Measurements from ENCODE around the gene CEACAM5.
A peak's percentile ranks its signal among the peaks of the same experiment; 100 is the strongest.

CEACAM5 gene

GRCh38 chr19:41688687-41689086, 19.7 kb upstream of the CEACAM5 start:
- H3K4me2 ChIP-seq (ENCODE audit: insufficient read depth, low read length, poor library complexity, severe bottlenecking), result no peak overlapping the region
- no peak overlapping the region for H3K14ac ChIP-seq (ENCODE audit: low read length)
- no peak overlapping the region for H3K4ac ChIP-seq (ENCODE audit: low read length)
- H3K18ac ChIP-seq (ENCODE audit: low read length), result no peak overlapping the region
- no peak for DNase-seq (ENCODE audit: low spot score)
- no peak overlapping the region for H3K4me3 ChIP-seq (ENCODE audit: low read length in 2 of 2)
- no peak overlapping the region for H3K23ac ChIP-seq (ENCODE audit: low read depth, low read length, poor library complexity)
- H2BK12ac ChIP-seq (ENCODE audit: low read length), result no peak overlapping the region
- WGBS, 2 donors (ENCODE audit: extremely low coverage in 2 of 2, insufficient read length in 2 of 2, insufficient replicate concordance in 1 of 2), result no CpG with 5 or more reads among the region's 4 CpGs
- no peak overlapping the region for H4K91ac ChIP-seq (ENCODE audit: low read depth, low read length, poor library complexity)
- no peak overlapping the region for H2BK120ac ChIP-seq (ENCODE audit: low read depth, low read length)
- no peak overlapping the region for H3K27ac ChIP-seq (replicated peaks; ENCODE audit: low read length)
- H2AK5ac ChIP-seq (ENCODE audit: low read depth, low read length), result no peak overlapping the region
- H3K27me3 ChIP-seq (ENCODE audit: control insufficient read depth in 3 of 3, insufficient read depth in 3 of 3, low read depth in 1 of 3, low read length in 3 of 3), result peaks cover 0 to 19% (median 0%) of the 10 kb centered on the region in 3 experiments
- H3K9ac ChIP-seq (ENCODE audit: low read depth, low read length, poor library complexity), result no peak overlapping the region
- no peaks in the 10 kb centered on the region for H3K79me1 ChIP-seq (ENCODE audit: low read depth, low read length)
- H4K8ac ChIP-seq (ENCODE audit: low read depth, low read length), result no peak overlapping the region
- H2BK15ac ChIP-seq (ENCODE audit: low read length), result no peak overlapping the region
- H3K4me1 ChIP-seq (ENCODE audit: control insufficient read depth in 2 of 2, insufficient read depth in 1 of 2, low read depth in 1 of 2, low read length in 2 of 2), result no peaks in the 10 kb centered on the region
- H2BK5ac ChIP-seq (ENCODE audit: low read length), result no peak overlapping the region
- no peak overlapping the region for H2AFZ ChIP-seq (ENCODE audit: low read length)
- H3K36me3 ChIP-seq (replicated peaks in 1 of 2; ENCODE audit: control insufficient read depth in 2 of 2, insufficient read depth in 2 of 2, low read length in 2 of 2), result no peaks in the 10 kb centered on the region
- peaks cover 0 to 31% of the 10 kb centered on the region in 2 donors for H3K9me3 ChIP-seq (replicated peaks in 1 of 2; ENCODE audit: control insufficient read depth in 2 of 2, insufficient read depth in 1 of 2, low read depth in 1 of 2, low read length in 2 of 2)

- Histone ChIP-seq H3K27me3 (ENCODE audit: control insufficient read depth in 3 of 3, insufficient read depth in 3 of 3, low read depth in 1 of 3, low read length in 3 of 3) (peaks cover 0 to 5% (median 0%) of the 10 kb centered on the region in 3 experiments), H2BK120ac (ENCODE audit: low read depth, low read length) (no peak overlapping the region), H2BK5ac (ENCODE audit: low read length) (no peak overlapping the region), H3K18ac (ENCODE audit: low read length) (no peak overlapping the region), H3K4me3 (ENCODE audit: low read length in 2 of 2) (no peak overlapping the region), H2BK12ac (ENCODE audit: low read length) (no peak overlapping the region), H3K14ac (ENCODE audit: low read length) (no peak overlapping the region), H3K9ac (ENCODE audit: low read depth, low read length, poor library complexity) (no peak overlapping the region), H3K23ac (ENCODE audit: low read depth, low read length, poor library complexity) (no peak overlapping the region), H3K4ac (ENCODE audit: low read length) (no peak overlapping the region), H2AFZ (ENCODE audit: low read length) (no peak overlapping the region), H4K8ac (ENCODE audit: low read depth, low read length) (no peak overlapping the region), H3K4me1 (ENCODE audit: control insufficient read depth in 2 of 2, insufficient read depth in 1 of 2, low read depth in 1 of 2, low read length in 2 of 2) (no peaks in the 10 kb centered on the region), H3K4me2 (ENCODE audit: insufficient read depth, low read length, poor library complexity, severe bottlenecking) (no peak overlapping the region), H2AK5ac (ENCODE audit: low read depth, low read length) (no peak overlapping the region), H4K91ac (ENCODE audit: low read depth, low read length, poor library complexity) (no peak overlapping the region), H3K9me3 (replicated peaks in 1 of 2; ENCODE audit: control insufficient read depth in 2 of 2, insufficient read depth in 1 of 2, low read depth in 1 of 2, low read length in 2 of 2) (peaks cover 0 to 33% of the 10 kb centered on the region in 2 donors), H3K36me3 (replicated peaks in 1 of 2; ENCODE audit: control insufficient read depth in 2 of 2, insufficient read depth in 2 of 2, low read length in 2 of 2) (no peaks in the 10 kb centered on the region), H3K79me1 (ENCODE audit: low read depth, low read length) (no peaks in the 10 kb centered on the region), H3K27ac (replicated peaks; ENCODE audit: low read length) (no peak overlapping the region), H2BK15ac (ENCODE audit: low read length) (no peak overlapping the region)
- no peak for DNase-seq (ENCODE audit: low spot score)
- no CpG with 5 or more reads among the region's 4 CpGs for WGBS, 2 donors (ENCODE audit: extremely low coverage in 2 of 2, insufficient read length in 2 of 2, insufficient replicate concordance in 1 of 2)
Measured at GRCh38 chr19:41689993-41690800, 18.2 kb upstream of the CEACAM5 start.

- Histone ChIP-seq H2BK15ac (ENCODE audit: low read length) (no peak overlapping the region), H2BK5ac (ENCODE audit: low read length) (no peak overlapping the region), H3K18ac (ENCODE audit: low read length) (no peak overlapping the region), H4K8ac (ENCODE audit: low read depth, low read length) (no peak overlapping the region), H3K36me3 (replicated peaks in 1 of 2; ENCODE audit: control insufficient read depth in 2 of 2, insufficient read depth in 2 of 2, low read length in 2 of 2) (no peaks in the 10 kb centered on the region), H3K9me3 (replicated peaks in 1 of 2; ENCODE audit: control insufficient read depth in 2 of 2, insufficient read depth in 1 of 2, low read depth in 1 of 2, low read length in 2 of 2) (peaks cover 0 to 36% of the 10 kb centered on the region in 2 donors), H4K91ac (ENCODE audit: low read depth, low read length, poor library complexity) (no peak overlapping the region), H3K79me1 (ENCODE audit: low read depth, low read length) (no peaks in the 10 kb centered on the region), H2AFZ (ENCODE audit: low read length) (no peak overlapping the region), H3K4ac (ENCODE audit: low read length) (no peak overlapping the region), H3K9ac (ENCODE audit: low read depth, low read length, poor library complexity) (no peak overlapping the region), H2BK120ac (ENCODE audit: low read depth, low read length) (no peak overlapping the region), H2AK5ac (ENCODE audit: low read depth, low read length) (no peak overlapping the region), H2BK12ac (ENCODE audit: low read length) (no peak overlapping the region), H3K27ac (replicated peaks; ENCODE audit: low read length) (no peak overlapping the region), H3K4me2 (ENCODE audit: insufficient read depth, low read length, poor library complexity, severe bottlenecking) (no peak overlapping the region), H3K14ac (ENCODE audit: low read length) (no peak overlapping the region), H3K23ac (ENCODE audit: low read depth, low read length, poor library complexity) (no peak overlapping the region), H3K4me3 (ENCODE audit: low read length in 2 of 2) (peak overlapping the region in 1 of 2 donors; percentile 63), H3K4me1 (ENCODE audit: control insufficient read depth in 2 of 2, insufficient read depth in 1 of 2, low read depth in 1 of 2, low read length in 2 of 2) (no peaks in the 10 kb centered on the region), H3K27me3 (ENCODE audit: control insufficient read depth in 3 of 3, insufficient read depth in 3 of 3, low read depth in 1 of 3, low read length in 3 of 3) (peaks cover 0 to 5% (median 0%) of the 10 kb centered on the region in 3 experiments)
- WGBS, 2 donors (ENCODE audit: extremely low coverage in 2 of 2, insufficient read length in 2 of 2, insufficient replicate concordance in 1 of 2), result no CpG with 5 or more reads among the region's 3 CpGs
- DNase-seq (ENCODE audit: low spot score), result no peak
Measured at GRCh38 chr19:41690801-41691065, 17.7 kb upstream of the CEACAM5 start.

- no peak overlapping the region for H3K4me2 ChIP-seq (ENCODE audit: insufficient read depth, low read length, poor library complexity, severe bottlenecking)
- H3K36me3 ChIP-seq (replicated peaks in 1 of 2; ENCODE audit: control insufficient read depth in 2 of 2, insufficient read depth in 2 of 2, low read length in 2 of 2), result no peaks in the 10 kb centered on the region
- H2AFZ ChIP-seq (ENCODE audit: low read length), result no peak overlapping the region
- peaks cover 0 to 5% (median 0%) of the 10 kb centered on the region in 3 experiments for H3K27me3 ChIP-seq (ENCODE audit: control insufficient read depth in 3 of 3, insufficient read depth in 3 of 3, low read depth in 1 of 3, low read length in 3 of 3)
- no peak overlapping the region for H2BK15ac ChIP-seq (ENCODE audit: low read length)
- peaks cover 0 to 40% of the 10 kb centered on the region in 2 donors for H3K9me3 ChIP-seq (replicated peaks in 1 of 2; ENCODE audit: control insufficient read depth in 2 of 2, insufficient read depth in 1 of 2, low read depth in 1 of 2, low read length in 2 of 2)
- no peak overlapping the region for H4K91ac ChIP-seq (ENCODE audit: low read depth, low read length, poor library complexity)
- H3K79me1 ChIP-seq (ENCODE audit: low read depth, low read length), result no peaks in the 10 kb centered on the region
- H3K9ac ChIP-seq (ENCODE audit: low read depth, low read length, poor library complexity), result no peak overlapping the region
- H2BK12ac ChIP-seq (ENCODE audit: low read length), result no peak overlapping the region
- H3K4me3 ChIP-seq (ENCODE audit: low read length in 2 of 2), result peak overlapping the region in 1 of 2 donors; percentile 67
- H4K8ac ChIP-seq (ENCODE audit: low read depth, low read length), result no peak overlapping the region
- H2AK5ac ChIP-seq (ENCODE audit: low read depth, low read length), result no peak overlapping the region
- H3K4me1 ChIP-seq (ENCODE audit: control insufficient read depth in 2 of 2, insufficient read depth in 1 of 2, low read depth in 1 of 2, low read length in 2 of 2), result no peaks in the 10 kb centered on the region
- no peak overlapping the region for H3K4ac ChIP-seq (ENCODE audit: low read length)
- no peak overlapping the region for H2BK120ac ChIP-seq (ENCODE audit: low read depth, low read length)
- H3K14ac ChIP-seq (ENCODE audit: low read length), result no peak overlapping the region
- H3K23ac ChIP-seq (ENCODE audit: low read depth, low read length, poor library complexity), result no peak overlapping the region
- no peak overlapping the region for H2BK5ac ChIP-seq (ENCODE audit: low read length)
- no peak for DNase-seq (ENCODE audit: low spot score)
- WGBS, 2 donors (ENCODE audit: extremely low coverage in 2 of 2, insufficient read length in 2 of 2, insufficient replicate concordance in 1 of 2), result no CpG with 5 or more reads among the region's 20 CpGs
- no peak overlapping the region for H3K18ac ChIP-seq (ENCODE audit: low read length)
- H3K27ac ChIP-seq (replicated peaks; ENCODE audit: low read length), result no peak overlapping the region
Measured at GRCh38 chr19:41691268-41691970, 17.0 kb upstream of the CEACAM5 start.

All from neuronal stem cell (in vitro differentiated cells).